IPS-18c (cell line): ENCODE data around the gene GRAMD1B.
"Not testable (repeated sequence)": the region's sequence is repeated elsewhere in the genome, so short reads cannot be mapped to it uniquely, and the experiment has no call there.

ENCODE experiments used
- H3K4me3 ChIP-seq: 2 replicates; pipeline ENCODE4 v1.7.0; 2013; ENCODE audit warnings: low read depth, mild to moderate bottlenecking, low read length, moderate library complexity; ENCODE audit not compliant: insufficient read depth
- H3K9me3 ChIP-seq: one replicate; pipeline ENCODE4 v1.6.1; 2013; ENCODE audit warnings: mild to moderate bottlenecking, low read length, moderate library complexity; ENCODE audit not compliant: control insufficient read depth, insufficient read depth

Gene GRAMD1B

DNA sequence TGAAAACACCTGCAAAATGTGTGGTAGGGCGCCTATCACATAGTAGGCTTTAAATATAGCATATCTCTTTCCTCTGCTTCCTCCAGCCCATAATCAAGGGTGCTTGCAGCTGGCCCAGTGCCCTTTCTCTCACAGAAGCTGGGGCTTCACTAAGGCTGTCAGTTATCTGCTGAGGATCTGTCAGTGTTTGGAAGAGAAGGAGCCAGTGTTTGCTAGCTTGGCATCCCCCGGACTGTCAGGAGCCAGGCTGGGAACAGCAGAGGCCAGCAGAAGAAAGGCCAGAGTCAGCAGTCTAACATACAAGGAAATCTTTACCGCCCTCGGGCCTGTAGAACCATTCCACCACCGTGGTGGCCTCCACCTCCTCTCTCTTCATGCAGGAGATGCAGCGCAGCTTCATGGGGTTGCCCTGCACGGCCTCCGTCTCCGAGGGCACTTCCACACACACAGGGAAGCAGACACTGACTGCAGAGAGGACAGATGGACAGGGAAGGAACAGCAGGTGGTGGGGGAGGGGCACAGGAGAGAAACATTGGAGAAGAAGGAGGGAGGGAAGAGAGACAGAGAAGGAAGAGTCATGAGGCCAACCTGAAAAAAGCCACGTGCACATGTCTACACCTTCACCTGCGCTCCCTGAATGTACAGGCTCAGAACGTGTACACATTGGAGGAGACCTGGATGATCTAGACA, 215.4 kb downstream of the GRAMD1B start:
- Histone ChIP-seq H3K4me3 (no peak overlapping the region), H3K9me3 (no peaks in the 10 kb centered on the region)

DNA sequence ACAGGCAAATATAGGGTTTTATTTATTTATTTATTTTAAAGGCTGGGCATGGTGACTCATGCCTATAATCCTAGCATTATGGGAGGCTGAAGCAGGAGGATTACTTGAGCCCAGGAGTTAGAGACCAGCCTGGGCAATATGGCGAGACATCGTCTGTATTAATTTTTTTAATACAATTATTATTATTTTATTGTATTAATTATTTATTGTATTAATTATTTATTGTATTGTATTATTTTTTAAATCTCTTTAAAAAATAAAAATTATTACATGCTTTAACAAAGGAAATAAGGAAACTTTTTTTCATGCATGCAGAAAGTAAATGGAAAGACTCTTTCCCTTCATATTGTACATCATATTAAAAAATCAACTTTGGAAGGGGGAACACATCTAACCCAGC, 220.8 kb downstream of the GRAMD1B start:
- Histone ChIP-seq H3K9me3 (no peaks in the 10 kb centered on the region), H3K4me3 (no peak overlapping the region)

DNA sequence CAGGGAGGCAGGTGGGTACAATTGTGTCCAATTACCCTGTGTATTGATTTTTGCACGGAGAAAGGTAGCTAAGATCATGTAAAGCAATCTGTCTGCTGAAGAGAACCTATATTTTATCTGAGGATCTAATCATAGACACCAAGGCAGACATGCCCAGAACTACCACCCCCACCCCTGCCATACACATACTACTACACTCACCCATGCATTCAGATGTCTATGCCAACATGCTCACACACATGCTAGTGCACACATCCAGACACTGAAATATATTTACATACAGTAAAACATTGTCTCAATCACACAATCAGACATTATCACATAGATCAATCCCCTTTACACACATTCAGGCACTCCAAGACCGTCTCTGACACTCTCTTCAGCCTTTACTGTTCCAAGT, 222.5 kb downstream of the GRAMD1B start:
- Histone ChIP-seq H3K4me3 (no peak overlapping the region), H3K9me3 (no peaks in the 10 kb centered on the region)

DNA sequence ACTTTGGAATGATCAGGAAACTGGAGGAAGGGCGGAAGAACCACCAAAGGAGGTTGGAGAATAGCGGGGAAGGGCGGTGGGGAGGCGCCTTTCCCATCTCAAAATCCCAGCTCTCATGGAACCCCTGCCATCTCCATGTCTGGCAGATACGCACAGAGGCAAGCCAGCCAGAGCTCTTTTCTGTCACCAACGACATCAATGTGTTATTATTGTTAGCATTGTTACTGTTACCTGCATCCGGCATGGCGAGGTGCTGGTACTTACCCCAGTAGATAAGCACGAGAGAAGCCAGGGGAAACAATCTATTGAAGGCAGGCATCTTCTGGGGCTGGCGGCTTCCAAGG, 223.4 kb downstream of the GRAMD1B start:
- Histone ChIP-seq H3K9me3 (no peaks in the 10 kb centered on the region), H3K4me3 (peak overlapping the region; percentile 76)

DNA sequence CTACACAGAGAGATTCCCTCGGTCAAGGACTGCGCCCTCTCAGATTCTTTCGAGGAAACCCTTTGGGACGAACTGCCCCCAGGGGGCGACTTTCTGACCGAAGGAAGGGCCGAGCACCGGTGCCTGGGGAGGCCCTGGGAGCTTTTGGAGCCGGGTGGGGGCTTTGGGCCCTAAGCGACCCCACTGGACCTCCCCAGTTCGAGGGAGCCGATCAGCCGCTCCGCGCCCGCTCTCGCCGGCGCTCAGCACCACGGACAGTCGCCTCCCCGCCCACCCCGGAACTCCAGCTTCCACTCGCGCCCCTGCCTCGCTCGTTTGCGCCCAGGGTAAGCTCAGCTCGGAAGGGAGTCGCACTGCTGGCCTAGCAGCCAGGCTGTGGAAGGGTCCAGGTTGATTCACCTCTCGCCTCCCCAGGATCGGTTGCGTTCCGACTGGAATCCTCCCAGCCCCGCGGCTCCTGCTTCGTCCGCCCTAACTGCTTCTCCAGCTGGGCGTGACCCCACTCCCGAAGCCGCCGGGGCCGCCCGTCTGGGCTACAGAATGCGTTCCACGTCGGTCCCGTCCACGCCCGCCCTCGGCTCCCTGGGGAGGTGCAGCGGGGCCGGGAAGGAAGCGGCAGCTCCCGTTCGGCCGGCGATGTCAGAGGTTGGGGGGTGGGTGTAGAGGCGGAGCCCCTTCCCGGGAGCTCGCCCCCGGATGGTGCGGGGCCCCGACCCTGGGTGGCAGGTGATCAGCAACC, 223.9 kb downstream of the GRAMD1B start:
- no peaks in the 10 kb centered on the region for H3K9me3 ChIP-seq
- peak overlapping the region; percentile 76 for H3K4me3 ChIP-seq

DNA sequence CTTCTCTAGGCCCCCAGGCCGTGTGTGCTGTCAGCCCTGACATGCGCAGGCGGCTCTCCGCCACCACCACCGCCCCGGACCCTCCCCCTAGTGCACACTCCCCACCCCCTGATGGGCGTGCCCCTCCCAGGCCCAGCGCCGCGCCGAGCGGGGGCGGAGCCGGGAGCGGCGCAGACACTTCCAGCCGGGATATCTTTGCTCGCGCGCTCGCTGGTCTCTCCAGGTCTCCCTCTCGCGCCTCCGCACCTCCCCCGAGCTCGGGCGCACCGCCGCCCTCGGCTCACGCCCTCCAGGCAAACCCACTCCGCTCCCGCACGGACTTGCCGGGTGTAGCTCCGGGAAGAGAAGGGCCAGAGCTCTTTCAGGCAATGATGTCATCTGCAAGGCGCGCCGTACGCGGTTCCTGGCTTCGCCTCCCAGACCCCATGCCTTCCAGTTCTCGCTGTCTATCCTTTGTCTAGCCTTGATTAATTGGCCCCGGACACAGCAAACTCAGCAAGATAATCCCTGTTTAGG, 224.6 kb downstream of the GRAMD1B start, which contains the start of gene SCN3B:
TSS of gene SCN3B (minus strand) at position 59 of the 516 bp plus-strand sequence. CDS start 823 bp downstream, outside the sequence.
- Histone ChIP-seq H3K4me3 (peak within 1 kb of the TSS; percentile 76), H3K9me3 (no peaks in the 10 kb centered on the region)

DNA sequence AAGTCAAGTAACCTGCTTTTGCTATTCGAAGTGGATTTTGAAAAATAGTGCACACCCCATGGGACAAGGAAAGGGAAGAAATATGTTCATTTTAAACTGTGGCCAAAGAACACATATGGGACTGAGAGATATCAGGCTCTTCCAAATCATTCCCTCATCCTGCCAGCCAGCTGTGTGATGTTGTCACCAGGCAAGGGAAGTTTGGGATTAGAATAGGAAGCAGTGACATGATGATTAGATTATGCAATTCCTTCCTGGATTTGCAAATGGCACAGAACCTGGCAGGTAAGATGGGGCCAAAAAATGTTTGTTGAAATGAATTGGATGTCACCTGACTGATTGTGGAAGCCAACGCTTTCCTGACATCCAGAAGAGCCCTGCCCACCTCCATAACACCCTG, 229.2 kb downstream of the GRAMD1B start:
- H3K9me3 ChIP-seq: no peaks in the 10 kb centered on the region
- H3K4me3 ChIP-seq: no peak overlapping the region

DNA sequence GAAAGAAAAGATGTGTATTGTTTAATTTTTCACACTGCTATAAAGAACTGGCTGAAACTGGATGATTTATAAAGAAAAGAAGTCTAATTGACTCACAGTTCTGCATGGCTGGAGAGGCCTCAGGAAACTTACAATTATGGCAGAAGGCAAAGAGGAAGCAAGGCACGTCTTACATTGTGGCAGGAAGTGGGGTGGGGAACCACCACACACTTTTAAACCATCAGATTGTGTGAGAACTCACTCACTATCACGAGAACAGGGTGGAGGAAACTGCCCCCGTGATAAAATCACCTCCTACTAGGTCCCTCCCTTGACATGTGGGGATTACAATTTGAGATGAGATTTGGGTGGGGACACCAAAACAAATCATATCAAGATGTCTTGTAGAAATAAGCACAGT, 229.9 kb downstream of the GRAMD1B start:
- not testable (repeated sequence) for H3K4me3 ChIP-seq, H3K9me3 ChIP-seq

DNA sequence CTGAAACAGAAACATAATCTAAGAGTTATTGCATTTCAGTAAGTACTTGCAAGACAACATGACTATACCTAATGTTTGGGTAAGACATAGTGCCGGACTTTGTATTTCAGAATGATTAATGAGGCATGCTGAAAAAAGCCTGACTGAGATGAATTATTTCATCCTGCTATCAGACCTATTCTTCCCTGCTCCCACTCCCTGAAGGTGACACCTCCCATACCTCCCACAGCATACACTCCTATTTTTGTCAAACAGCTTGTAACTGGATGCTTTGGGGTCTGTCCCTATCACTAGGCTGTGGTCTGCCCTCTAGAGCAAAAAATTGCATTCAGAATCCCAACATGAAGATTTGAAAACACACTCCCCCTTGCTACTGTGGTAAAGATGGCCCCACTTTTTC, 235.2 kb downstream of the GRAMD1B start:
- Histone ChIP-seq H3K4me3 (no peak overlapping the region), H3K9me3 (no peaks in the 10 kb centered on the region)

DNA sequence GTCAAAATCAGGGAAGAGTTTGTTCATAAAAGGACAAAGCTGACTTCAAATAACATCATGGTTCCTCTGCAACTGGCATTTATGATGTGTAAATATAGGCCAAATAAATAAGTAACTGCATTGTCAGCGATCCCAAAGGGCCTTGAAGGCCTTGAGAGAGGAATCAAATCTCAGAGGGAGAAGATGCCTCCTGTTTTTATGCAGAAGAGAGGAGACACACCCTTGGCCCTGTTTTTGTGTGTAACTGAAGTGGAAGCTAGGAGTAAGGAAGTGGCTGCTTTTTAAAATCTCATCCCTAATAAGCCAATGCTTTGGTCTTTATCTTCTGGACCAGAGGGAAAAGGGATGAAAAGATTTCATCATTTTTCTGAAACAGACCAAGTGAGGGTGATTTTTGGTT, 240.0 kb downstream of the GRAMD1B start:
- no peaks in the 10 kb centered on the region for H3K9me3 ChIP-seq
- no peak overlapping the region for H3K4me3 ChIP-seq

DNA sequence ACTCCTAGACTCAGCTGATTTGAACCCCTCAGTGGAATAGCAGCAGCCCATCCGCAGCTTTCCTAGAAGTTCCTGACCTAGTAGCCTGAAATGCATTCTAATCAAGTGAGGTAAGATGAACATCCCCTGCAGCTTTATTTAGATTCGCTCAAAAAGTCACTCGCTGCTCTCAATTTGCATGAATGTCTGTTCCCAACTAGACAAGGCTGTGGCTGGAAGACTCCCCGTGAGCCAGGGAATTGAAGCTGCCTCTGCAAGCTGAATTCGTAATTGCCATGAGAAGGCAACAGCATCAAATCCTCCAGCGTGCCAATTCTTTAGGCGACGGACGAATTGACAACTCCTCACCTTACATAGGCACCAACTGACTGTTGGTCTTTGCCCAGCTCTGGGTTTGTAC, 241.5 kb downstream of the GRAMD1B start:
- no peak overlapping the region for H3K4me3 ChIP-seq
- no peaks in the 10 kb centered on the region for H3K9me3 ChIP-seq

DNA sequence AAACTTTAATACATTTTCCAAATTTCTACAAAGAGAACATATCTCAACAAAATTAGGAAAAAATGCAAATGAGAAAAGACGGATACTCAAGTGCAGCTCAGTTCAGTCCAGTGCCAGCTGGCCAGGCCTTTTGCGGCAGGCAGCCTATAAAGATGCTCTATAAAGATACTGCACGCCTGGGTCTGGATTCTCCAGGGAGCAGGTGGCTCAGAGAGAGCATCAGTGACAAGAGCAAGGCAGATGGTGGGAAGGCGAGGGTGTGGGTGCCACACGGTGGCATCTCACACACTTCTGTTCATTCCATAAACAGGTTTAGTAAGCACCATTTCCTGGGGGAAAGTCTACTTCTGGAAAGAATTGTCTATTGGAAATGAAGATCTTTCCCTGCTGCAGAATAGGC, 242.5 kb downstream of the GRAMD1B start:
- Histone ChIP-seq H3K9me3 (no peaks in the 10 kb centered on the region), H3K4me3 (no peak overlapping the region)

DNA sequence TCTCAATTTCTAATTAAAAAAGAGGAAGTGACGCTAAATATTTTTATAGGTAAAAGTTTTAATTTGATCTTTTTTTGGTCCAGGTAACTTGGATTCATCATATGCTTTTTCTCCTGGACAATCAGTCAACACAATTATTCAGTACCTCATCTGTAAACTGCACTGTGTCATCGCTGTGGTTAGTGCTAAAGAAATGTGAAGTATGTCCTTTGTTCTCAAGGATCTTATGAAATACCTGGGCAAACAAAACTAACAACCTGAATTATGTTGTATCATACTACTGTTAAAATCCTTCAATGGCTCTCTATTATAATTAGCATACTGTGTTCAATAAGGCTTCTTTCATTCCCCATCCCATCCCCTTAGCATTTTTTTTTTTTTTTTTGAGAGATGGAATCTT, 244.2 kb downstream of the GRAMD1B start:
- Histone ChIP-seq H3K9me3 (no peaks in the 10 kb centered on the region), H3K4me3 (no peak overlapping the region)
